ENCODE measurements around the gene POFUT2.

The POFUT2 gene

GRCh38 chr21:45224189-45224938 is 63.3 kb downstream of the POFUT2 start:
- TF ChIP-seq GABPA (IDR thresholded peaks at IDR 0.05; ENCODE audit: low read depth) (no peak), REST (IDR thresholded peaks at IDR 0.05; ENCODE audit: insufficient replicate concordance, low read depth) (no peak), SPI1 (IDR thresholded peaks at IDR 0.05; ENCODE audit: borderline replicate concordance, low read depth) (no peak), CTCF (IDR thresholded peaks at IDR 0.05; ENCODE audit: insufficient read depth, low read length) (no peak), POLR2AphosphoS5 (IDR thresholded peaks at IDR 0.05; ENCODE audit: low read depth) (no peak)
- H3K27ac ChIP-seq (replicated peaks), result no peak overlapping the region
- H3K4me3 ChIP-seq (replicated peaks; ENCODE audit: insufficient read depth, low read length), result no peak overlapping the region
- H3K27me3 ChIP-seq (ENCODE audit: insufficient read depth, poor library complexity, severe bottlenecking), result no peaks in the 10 kb centered on the region
- no peak for DNase-seq (ENCODE audit: low read depth in 1 of 2, low spot score in 1 of 2)

GRCh38 chr21:45223236-45224185 is 64.2 kb downstream of the POFUT2 start:
- Histone ChIP-seq H3K4me3 (replicated peaks; ENCODE audit: insufficient read depth, low read length) (no peak overlapping the region), H3K27me3 (ENCODE audit: insufficient read depth, poor library complexity, severe bottlenecking) (no peaks in the 10 kb centered on the region), H3K27ac (replicated peaks) (no peak overlapping the region)
- DNase-seq (ENCODE audit: low read depth in 1 of 2, low spot score in 1 of 2), result no peak
- TF ChIP-seq POLR2AphosphoS5 (IDR thresholded peaks at IDR 0.05; ENCODE audit: low read depth) (no peak), CTCF (IDR thresholded peaks at IDR 0.05; ENCODE audit: insufficient read depth, low read length) (no peak), GABPA (IDR thresholded peaks at IDR 0.05; ENCODE audit: low read depth) (no peak)

- Histone ChIP-seq H3K27ac (replicated peaks) (no peak overlapping the region), H3K4me3 (replicated peaks; ENCODE audit: insufficient read depth, low read length) (no peak overlapping the region), H3K27me3 (ENCODE audit: insufficient read depth, poor library complexity, severe bottlenecking) (no peaks in the 10 kb centered on the region)
- DNase-seq (ENCODE audit: low read depth in 1 of 2, low spot score in 1 of 2), result no peak
- TF ChIP-seq SPI1 (IDR thresholded peaks at IDR 0.05; ENCODE audit: borderline replicate concordance, low read depth), result no peak
- no peak for TF ChIP-seq GABPA (IDR thresholded peaks at IDR 0.05; ENCODE audit: low read depth)
- TF ChIP-seq CTCF (IDR thresholded peaks at IDR 0.05; ENCODE audit: insufficient read depth, low read length), result no peak
- TF ChIP-seq POLR2AphosphoS5 (IDR thresholded peaks at IDR 0.05; ENCODE audit: low read depth), result no peak
- TF ChIP-seq REST (IDR thresholded peaks at IDR 0.05; ENCODE audit: insufficient replicate concordance, low read depth), result no peak
These were observed 65.7 kb downstream of the POFUT2 start for GRCh38 chr21:45222001-45222400.
